Stimulated activated CD4-positive, alpha-beta T cell treated with anti-CD3 and anti-CD28 coated beads, TNF-alpha, amount 100 ng/mL, for 48 hours (primary cell): ENCODE results near the gene RANBP9.

Experiments used
- DNase-seq, 3 donors: peaks; one replicate each; pipeline ENCODE4 v3.0.0-alpha.2; 2020; ENCODE audit warnings: low read depth in 3 of 3

The RANBP9 gene

GRCh38 chr6:13710552-13711323 is 897 bp downstream of the RANBP9 start:
- DNase-seq: no peak

- no peak for DNase-seq
Measured at GRCh38 chr6:13709689-13710551, 1.7 kb downstream of the RANBP9 start.

GRCh38 chr6:13708736-13709135 is 2.9 kb downstream of the RANBP9 start:
- DNase-seq: no peak

GRCh38 chr6:13703496-13703895 is 8.1 kb downstream of the RANBP9 start:
- no peak for DNase-seq

- DNase-seq: no peak
Measured at GRCh38 chr6:13702809-13703302, 8.8 kb downstream of the RANBP9 start.

- no peak for DNase-seq
Measured at GRCh38 chr6:13700232-13700631, 11.4 kb downstream of the RANBP9 start.

- no peak for DNase-seq
Measured at GRCh38 chr6:13698715-13699114, 12.9 kb downstream of the RANBP9 start.

- no peak for DNase-seq
Measured at GRCh38 chr6:13697857-13698256, 13.8 kb downstream of the RANBP9 start.

- no peak for DNase-seq
Measured at GRCh38 chr6:13696226-13696625, 15.4 kb downstream of the RANBP9 start.

- DNase-seq: no peak
Measured at GRCh38 chr6:13695252-13695651, 16.4 kb downstream of the RANBP9 start.

GRCh38 chr6:13694562-13694961 is 17.1 kb downstream of the RANBP9 start:
- no peak for DNase-seq

GRCh38 chr6:13689511-13690256 is 22.0 kb downstream of the RANBP9 start:
- no peak for DNase-seq

- no peak for DNase-seq
Measured at GRCh38 chr6:13688692-13689196, 22.9 kb downstream of the RANBP9 start.

- no peak for DNase-seq
Measured at GRCh38 chr6:13687917-13688351, 23.7 kb downstream of the RANBP9 start.

GRCh38 chr6:13684855-13685254 is 26.8 kb downstream of the RANBP9 start:
- DNase-seq: no peak

- no peak for DNase-seq
Measured at GRCh38 chr6:13683038-13683437, 28.6 kb downstream of the RANBP9 start.

- DNase-seq: no peak
Measured at GRCh38 chr6:13682346-13682745, 29.3 kb downstream of the RANBP9 start.

- DNase-seq: no peak
Measured at GRCh38 chr6:13681305-13682061, 30.2 kb downstream of the RANBP9 start.

- DNase-seq: no peak
Measured at GRCh38 chr6:13680448-13680968, 31.1 kb downstream of the RANBP9 start.

GRCh38 chr6:13679996-13680395 is 31.6 kb downstream of the RANBP9 start:
- DNase-seq: no peak
